Peyer's patch (tissue), 4 donors: ENCODE data around the gene GPC6. TPM values are rescaled to one million over a fixed set of nuclear protein-coding genes. Genes with fewer than 3 reads are reported as not detected.

Experiments used
- DNase-seq, 3 donors: peaks; one replicate each; pipeline ENCODE4 v3.0.0-alpha.2; 2017 to 2019
- H3K27ac ChIP-seq, 4 donors: fragments of 200-600 bp; sonication (generic); one replicate each; pipeline ENCODE4 v1.5.1; 2016 to 2019
- H3K27me3 ChIP-seq, 2 donors: fragments of 200-600 bp; sonication (generic); one replicate each; pipeline ENCODE4 v1.5.1; 2019
- H3K36me3 ChIP-seq, 3 donors: fragments of 200-600 bp; sonication (generic); one replicate each; pipeline ENCODE4 v1.5.1; 2016 to 2019
- H3K4me1 ChIP-seq, 4 donors: fragments of 200-600 bp; sonication (generic); one replicate each; pipeline ENCODE4 v1.5.1; 2016 to 2019
- H3K4me3 ChIP-seq, 4 donors: fragments of 200-600 bp; sonication (generic); 1 replicate in 3 of 4; 2 replicates in 1 of 4; pipeline ENCODE4 v1.5.1; 2016 to 2019; ENCODE audit warnings: mild to moderate bottlenecking in 1 of 4
- H3K9me3 ChIP-seq, 4 donors: fragments of 200-600 bp; sonication (generic); one replicate each; pipeline ENCODE4 v1.5.1; 2016 to 2019; ENCODE audit warnings: mild to moderate bottlenecking in 1 of 4
- POLR2A ChIP-seq, 2 donors: fragments of 450-650 bp; IDR thresholded peaks; one replicate each; pipeline ENCODE4 v1.5.1; 2017; ENCODE audit warnings: antibody characterized with exemption in 2 of 2, mild to moderate bottlenecking in 2 of 2, moderate library complexity in 2 of 2
- total RNA-seq, 4 donors: library from RNA; depleted of rRNA; stranded (reverse); fragments of >200 nt; gene quantifications; one replicate each; pipeline ENCODE4 v1.1.0, GENCODE V29; 2016
- TF ChIP-seq, protein P1 (sequence below), 6 experiments: fragments of 450-650 bp in 4 of 6; fragments of 200-600 bp in 2 of 6; sonication (generic) in 1 of 6; IDR thresholded peaks; one replicate each; pipeline ENCODE4 v1.5.1; 2017 to 2019; ENCODE audit warnings: antibody characterized with exemption in 6 of 6, mild to moderate bottlenecking in 3 of 6, moderate library complexity in 1 of 6

GPC6 gene
- total RNA-seq, 4 donors from 2014 or later: 1.6 to 13.2 (median 2.6) TPM

DNA sequence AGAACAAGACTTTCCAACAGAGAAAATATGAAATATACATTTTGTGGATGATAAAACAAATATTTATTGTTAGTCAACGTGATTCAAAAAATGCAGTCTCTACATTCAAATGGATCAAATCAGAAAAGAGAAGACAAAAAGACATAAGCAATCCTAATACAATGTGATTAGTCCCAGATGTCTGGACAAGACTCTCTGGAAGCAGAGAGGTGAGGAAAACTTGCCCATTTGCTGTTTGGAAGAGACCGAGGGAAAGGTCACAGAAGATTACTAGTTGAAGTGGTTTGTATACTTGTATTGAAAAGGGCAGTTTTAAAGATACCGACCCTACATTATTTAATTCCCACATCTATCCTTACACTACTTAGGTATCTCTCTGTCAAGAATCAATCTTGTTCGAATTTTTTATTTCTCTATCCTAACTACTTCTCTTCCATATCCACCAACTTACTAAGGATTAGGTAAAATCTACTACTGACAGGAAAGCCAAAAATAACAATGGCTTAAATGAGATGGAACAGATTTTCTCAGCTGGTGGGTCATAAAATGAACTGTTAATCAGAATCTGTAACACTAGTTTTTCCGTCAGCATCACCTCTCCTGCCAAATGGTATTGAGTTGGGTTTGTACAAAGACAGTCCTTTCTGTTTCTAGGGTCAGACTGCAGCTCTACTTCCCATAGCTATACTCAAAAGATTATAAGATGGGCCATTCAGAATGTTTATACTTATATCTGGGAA is 755.7 kb downstream of the GPC6 start:
- DNase-seq: no peak
- TF ChIP-seq, protein P1, sequence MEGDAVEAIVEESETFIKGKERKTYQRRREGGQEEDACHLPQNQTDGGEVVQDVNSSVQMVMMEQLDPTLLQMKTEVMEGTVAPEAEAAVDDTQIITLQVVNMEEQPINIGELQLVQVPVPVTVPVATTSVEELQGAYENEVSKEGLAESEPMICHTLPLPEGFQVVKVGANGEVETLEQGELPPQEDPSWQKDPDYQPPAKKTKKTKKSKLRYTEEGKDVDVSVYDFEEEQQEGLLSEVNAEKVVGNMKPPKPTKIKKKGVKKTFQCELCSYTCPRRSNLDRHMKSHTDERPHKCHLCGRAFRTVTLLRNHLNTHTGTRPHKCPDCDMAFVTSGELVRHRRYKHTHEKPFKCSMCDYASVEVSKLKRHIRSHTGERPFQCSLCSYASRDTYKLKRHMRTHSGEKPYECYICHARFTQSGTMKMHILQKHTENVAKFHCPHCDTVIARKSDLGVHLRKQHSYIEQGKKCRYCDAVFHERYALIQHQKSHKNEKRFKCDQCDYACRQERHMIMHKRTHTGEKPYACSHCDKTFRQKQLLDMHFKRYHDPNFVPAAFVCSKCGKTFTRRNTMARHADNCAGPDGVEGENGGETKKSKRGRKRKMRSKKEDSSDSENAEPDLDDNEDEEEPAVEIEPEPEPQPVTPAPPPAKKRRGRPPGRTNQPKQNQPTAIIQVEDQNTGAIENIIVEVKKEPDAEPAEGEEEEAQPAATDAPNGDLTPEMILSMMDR (IDR thresholded peaks at IDR 0.05): no peak
- no peak for TF ChIP-seq POLR2A (IDR thresholded peaks at IDR 0.05)
- no peak overlapping the region for H3K27ac ChIP-seq
- no peaks in the 10 kb centered on the region for H3K9me3 ChIP-seq
- no peaks in the 10 kb centered on the region for H3K4me1 ChIP-seq
- no peak overlapping the region for H3K4me3 ChIP-seq
- no peaks in the 10 kb centered on the region for H3K27me3 ChIP-seq
- no peaks in the 10 kb centered on the region for H3K36me3 ChIP-seq

DNA sequence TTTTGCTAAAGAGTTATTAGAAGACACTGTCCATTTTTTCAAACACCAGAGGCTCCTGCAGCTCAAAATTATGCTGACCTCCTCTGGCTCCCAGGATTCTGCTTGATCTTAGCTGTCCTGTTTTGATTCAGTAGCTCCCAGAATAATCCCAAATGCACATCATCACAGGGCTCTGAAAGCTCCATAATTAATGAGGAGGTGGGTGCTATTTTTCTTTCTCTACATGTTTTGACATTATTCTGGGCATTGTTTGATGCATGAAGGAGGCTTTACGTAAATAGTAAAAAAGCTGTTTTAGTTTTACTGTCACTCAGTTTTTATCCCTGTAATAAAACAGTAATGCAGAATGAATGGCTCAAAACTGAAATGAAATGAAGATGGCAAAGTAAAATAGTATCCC is 757.4 kb downstream of the GPC6 start:
- Histone ChIP-seq H3K27me3 (no peaks in the 10 kb centered on the region), H3K4me1 (no peaks in the 10 kb centered on the region), H3K27ac (no peak overlapping the region), H3K36me3 (no peaks in the 10 kb centered on the region), H3K9me3 (no peaks in the 10 kb centered on the region), H3K4me3 (no peak overlapping the region)
- TF ChIP-seq POLR2A (IDR thresholded peaks at IDR 0.05): no peak
- TF ChIP-seq, protein P1 (IDR thresholded peaks at IDR 0.05): no peak
- no peak for DNase-seq

DNA sequence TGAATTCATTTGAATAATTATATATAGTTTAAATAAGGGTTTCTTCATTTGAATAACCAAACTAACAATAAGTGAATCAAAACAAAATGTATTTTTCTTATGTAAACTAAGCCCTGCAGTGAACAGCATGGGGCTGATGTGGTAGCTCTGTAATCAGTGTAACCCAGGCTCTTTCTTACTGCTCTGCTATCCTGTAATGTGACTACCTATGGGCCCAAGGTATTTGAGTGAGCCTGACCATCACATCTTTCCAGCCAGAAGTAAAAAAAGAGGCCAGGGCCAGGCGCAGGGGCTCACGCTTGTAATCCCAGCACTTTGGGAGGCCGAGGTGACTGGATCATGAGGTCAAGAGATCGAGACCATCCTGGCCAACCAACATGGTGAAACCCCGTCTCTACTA is 758.3 kb downstream of the GPC6 start:
- Histone ChIP-seq H3K4me1 (no peaks in the 10 kb centered on the region), H3K27me3 (no peaks in the 10 kb centered on the region), H3K27ac (no peak overlapping the region), H3K36me3 (no peaks in the 10 kb centered on the region), H3K4me3 (no peak overlapping the region), H3K9me3 (no peaks in the 10 kb centered on the region)
- DNase-seq: no peak
- TF ChIP-seq POLR2A (IDR thresholded peaks at IDR 0.05): no peak

DNA sequence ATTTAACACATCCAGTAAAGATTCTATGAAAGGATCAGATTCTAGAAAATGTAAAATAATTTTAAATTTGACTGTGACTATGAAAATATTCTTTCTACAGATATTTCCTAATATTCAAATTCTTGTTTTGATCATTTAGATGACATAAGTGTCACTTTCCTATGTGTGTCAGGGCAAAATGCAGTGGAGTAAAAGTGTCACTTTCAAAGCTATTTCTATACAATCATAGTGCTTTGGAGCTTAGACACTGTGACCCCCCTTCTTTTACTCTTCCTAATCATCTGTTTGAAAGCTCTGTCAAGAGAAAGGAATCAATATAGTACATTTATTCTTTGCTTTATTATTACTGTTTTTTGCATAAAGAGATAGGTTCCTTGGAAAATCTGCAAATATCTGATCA is 760.9 kb downstream of the GPC6 start:
- Histone ChIP-seq H3K4me3 (no peak overlapping the region), H3K27me3 (no peaks in the 10 kb centered on the region), H3K9me3 (no peaks in the 10 kb centered on the region), H3K36me3 (no peaks in the 10 kb centered on the region), H3K27ac (no peak overlapping the region), H3K4me1 (no peaks in the 10 kb centered on the region)
- TF ChIP-seq, protein P1 (IDR thresholded peaks at IDR 0.05): no peak
- no peak for TF ChIP-seq POLR2A (IDR thresholded peaks at IDR 0.05)
- DNase-seq: no peak

DNA sequence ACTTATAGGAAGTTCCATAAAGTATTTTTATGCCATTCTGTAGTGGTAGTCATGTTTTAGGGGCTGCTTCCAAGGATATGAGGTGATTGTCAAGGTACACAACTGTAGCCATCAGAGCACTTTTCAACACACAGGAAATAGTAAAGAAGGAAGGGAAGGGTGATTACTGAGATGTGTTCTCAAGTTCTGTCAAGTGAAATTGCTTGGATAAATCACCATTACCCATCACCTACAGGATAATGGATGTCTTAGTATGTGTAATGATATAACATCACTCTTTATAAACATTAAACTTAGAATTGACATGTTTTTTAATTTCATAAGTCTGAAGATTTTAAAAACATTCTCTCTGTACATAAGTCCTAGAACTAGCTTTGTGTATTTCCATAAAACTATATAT is 765.0 kb downstream of the GPC6 start:
- Histone ChIP-seq H3K27me3 (no peaks in the 10 kb centered on the region), H3K36me3 (no peaks in the 10 kb centered on the region), H3K4me1 (no peaks in the 10 kb centered on the region), H3K4me3 (no peak overlapping the region), H3K27ac (no peak overlapping the region), H3K9me3 (no peaks in the 10 kb centered on the region)
- TF ChIP-seq, protein P1 (IDR thresholded peaks at IDR 0.05): no peak
- TF ChIP-seq POLR2A (IDR thresholded peaks at IDR 0.05): no peak
- no peak for DNase-seq

DNA sequence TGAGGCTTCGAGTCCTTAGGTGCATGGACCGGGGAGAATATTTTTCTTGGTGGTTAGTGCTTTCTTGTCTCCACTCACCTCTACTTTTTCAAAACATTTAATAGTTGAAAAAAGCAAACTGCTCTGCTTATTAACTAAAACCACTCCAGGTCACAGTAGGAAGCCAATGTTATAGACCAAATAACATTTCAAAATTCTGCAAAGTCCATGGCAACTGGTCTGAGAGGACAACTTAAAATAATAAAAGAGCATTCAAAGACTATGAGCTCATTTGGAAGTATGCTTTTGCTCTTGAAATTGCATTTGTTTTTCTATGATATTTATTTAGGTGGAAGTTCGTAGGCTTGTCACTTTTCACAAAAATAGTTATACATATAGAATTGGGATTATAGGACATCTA is 769.9 kb downstream of the GPC6 start:
- no peak for DNase-seq
- H3K27ac ChIP-seq: no peak overlapping the region
- no peak overlapping the region for H3K4me3 ChIP-seq
- H3K36me3 ChIP-seq: no peaks in the 10 kb centered on the region
- no peaks in the 10 kb centered on the region for H3K4me1 ChIP-seq
- H3K9me3 ChIP-seq: no peaks in the 10 kb centered on the region
- H3K27me3 ChIP-seq: no peaks in the 10 kb centered on the region
- TF ChIP-seq POLR2A (IDR thresholded peaks at IDR 0.05): no peak
- TF ChIP-seq, protein P1 (IDR thresholded peaks at IDR 0.05): no peak
